Activated CD4-positive, alpha-beta T cell treated with anti-CD3 and anti-CD28 coated beads, Interleukin-2, amount 50 U/mL, for 16 hours (primary cell): ENCODE measurements around the gene MS4A1.
"Not testable (repeated sequence)": the region's sequence is repeated elsewhere in the genome, so short reads cannot be mapped to it uniquely, and the experiment has no call there.

Source experiments
- DNase-seq: peaks from one replicate; pipeline ENCODE4 v3.0.0-alpha.2; 2020

MS4A1 gene

DNA sequence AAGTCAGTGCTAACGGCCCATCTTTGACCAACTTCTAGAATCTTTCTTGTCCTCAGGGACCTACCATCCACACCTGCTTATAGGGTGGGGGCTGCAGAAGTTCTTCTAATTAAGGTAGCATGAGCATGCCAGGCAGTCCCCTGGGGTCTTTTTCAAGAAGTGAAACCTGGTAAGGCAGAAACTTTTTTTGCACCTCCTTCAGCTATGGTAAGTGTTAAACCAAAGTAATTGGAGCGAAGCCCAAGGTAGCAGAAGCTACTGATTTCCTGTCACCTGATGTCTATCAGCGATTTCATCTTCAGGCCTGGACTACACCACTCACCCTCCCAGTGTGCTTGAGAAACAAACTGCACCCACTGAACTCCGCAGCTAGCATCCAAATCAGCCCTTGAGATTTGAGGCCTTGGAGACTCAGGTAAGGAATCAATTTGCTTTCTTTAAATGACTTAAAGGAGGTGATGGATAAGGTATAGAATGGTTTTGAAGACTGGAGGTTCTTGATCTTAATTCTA, at the start of gene MS4A1:
Gene MS4A1 (plus strand): TSS at position 317 of the 512 bp plus-strand sequence. CDS start 6,528 bp downstream, outside the sequence.
- no peak for DNase-seq

DNA sequence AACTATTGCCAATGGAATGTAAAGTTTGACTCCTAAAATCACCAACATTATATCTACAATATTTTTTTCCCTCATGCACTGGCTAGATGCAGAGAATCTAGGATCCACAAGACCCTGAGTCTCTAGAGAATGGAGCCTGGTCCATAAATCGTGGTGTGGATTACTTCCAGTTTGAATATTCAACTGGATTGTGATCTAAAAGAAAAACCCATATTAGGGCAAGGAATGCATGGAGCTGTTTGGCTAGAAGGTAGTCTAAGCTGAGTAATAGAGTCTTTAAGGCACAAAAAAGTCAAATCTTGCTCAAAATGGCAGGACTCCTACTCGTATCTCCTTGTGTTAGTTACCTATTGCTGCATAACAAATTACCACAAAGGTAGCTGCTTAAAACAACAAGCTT, 35.6 kb upstream of the MS4A1 start:
- DNase-seq = no peak

GRCh38 chr11:60422609-60423008, 33.0 kb upstream of the MS4A1 start:
- no peak for DNase-seq

- no peak for DNase-seq
Observed at GRCh38 chr11:60428517-60428916, 27.1 kb upstream of the MS4A1 start.

DNA sequence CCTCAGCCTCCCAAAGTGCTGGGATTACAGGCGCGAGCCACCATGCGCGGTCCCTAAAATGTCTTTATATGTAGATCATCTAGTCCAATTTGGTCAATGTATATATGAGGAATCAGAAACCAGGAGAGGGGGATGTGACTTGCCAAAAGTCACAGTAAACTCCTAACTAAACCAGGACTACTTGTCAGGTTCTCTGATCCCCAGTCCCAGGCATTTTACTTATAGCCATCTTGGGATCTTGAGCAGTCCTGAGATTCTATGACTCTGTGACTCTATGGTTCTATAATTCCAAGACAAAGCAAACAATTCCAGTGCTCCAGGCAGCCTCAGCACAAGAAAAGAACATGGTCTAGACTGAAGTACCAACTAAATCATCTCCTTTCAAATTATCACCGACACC, 26.4 kb upstream of the MS4A1 start, which contains the start of gene MS4A5:
Gene MS4A5 (plus strand): TSS at position 301 of the 400 bp plus-strand sequence. CDS start 103 bp downstream, outside the sequence.
- no peak for DNase-seq

DNA sequence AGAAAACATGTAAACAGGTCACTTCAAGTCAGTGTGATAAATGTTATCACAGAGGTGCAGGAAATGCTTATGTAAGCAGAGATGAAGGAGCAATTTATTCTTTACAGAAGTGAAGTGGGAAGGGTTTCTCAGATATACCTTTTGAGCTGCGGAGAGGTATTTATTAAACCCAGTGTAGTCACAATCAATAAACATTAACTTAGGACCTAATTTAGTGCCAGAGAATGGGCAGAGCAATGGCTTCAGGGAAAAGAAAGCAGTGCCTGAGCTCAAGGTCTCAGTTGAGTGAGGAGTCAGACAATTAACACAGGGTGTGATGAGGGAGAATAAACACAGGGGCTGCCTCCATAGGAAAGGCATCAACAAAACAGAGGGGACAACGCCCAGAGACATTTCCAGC, 24.4 kb upstream of the MS4A1 start:
- no peak for DNase-seq

- no peak for DNase-seq
Observed at GRCh38 chr11:60433401-60433800, 22.2 kb upstream of the MS4A1 start.

- DNase-seq = no peak
Observed at GRCh38 chr11:60447070-60447469, 8.6 kb upstream of the MS4A1 start.

GRCh38 chr11:60447846-60448245, 7.8 kb upstream of the MS4A1 start:
- no peak for DNase-seq

DNA sequence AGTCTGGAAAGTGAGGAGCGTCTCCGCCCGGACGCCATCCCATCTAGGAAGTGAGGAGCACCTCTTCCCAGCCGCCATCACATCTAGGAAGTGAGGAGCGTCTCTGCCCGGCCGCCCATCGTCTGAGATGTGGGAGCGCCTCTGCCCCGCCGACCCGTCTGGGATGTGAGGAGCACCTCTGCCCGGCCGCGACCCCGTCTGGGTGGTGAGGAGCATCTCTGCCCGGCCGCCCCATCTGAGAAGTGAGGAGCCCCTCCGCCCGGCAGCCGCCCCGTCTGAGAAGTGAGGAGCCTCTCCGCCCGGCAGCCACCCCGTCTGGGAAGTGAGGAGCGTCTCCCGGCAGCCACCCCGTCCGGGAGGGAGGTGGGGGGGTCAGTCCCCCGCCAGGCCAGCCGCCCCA, 4.5 kb upstream of the MS4A1 start:
- DNase-seq = not testable (repeated sequence)

GRCh38 chr11:60454212-60454611, 1.4 kb upstream of the MS4A1 start:
- no peak for DNase-seq

- no peak for DNase-seq
Observed at GRCh38 chr11:60457576-60457975, 1.9 kb downstream of the MS4A1 start.

DNA sequence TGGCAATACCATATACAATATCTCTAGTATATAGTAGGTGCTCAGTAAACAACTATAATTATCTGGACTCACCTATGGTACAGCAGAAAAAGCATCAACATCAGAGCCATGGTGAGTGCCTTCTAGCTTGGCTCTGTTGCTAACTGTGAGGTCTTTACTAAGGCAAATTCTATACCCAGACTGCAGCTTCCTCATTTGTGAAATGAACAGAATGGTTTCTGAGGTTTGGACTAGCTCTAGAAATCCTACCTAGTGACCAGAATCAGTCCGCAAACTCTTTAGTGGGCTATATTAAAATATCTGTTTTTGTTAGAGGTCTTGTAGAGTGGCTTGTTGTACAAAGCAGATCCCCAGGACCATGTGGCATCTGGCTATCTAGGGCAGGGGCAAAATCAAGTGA, 3.7 kb downstream of the MS4A1 start:
- DNase-seq = no peak

GRCh38 chr11:60468829-60469228, 13.2 kb downstream of the MS4A1 start:
- no peak for DNase-seq

DNA sequence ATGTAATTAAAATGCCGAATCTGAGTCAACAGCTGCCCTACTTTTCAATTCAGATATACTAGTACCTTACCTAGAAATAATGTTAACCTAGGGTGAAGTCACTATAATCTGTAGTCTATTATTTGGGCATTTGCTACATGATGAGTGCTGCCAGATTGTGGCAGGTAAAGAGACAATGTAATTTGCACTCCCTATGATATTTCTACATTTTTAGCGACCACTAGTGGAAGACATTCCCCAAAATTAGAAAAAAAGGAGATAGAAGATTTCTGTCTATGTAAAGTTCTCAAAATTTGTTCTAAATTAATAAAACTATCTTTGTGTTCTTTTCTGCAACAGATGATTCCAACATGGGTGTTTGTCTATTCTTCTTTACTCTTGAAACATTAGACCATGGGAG, 14.1 kb downstream of the MS4A1 start:
- no peak for DNase-seq

DNA sequence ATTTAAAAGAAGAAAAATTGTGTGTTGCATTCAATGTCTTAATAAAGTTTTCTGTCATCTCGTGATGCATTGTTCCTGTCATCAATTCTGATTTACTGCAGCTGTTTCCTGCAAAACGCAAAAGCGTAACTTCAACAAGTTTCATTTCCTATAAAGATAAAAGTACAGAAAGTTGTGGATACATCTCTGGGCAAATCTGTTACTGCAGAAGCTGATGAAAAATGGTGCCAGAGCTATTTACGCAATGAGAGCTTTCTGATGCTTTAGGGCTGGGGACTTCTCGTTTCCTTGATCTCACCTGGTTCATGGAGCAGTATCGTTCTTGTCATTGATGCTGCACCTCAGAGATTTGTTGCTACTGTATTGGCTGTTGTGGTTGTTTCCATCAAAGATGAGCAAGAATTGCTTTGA, 21.4 kb downstream of the MS4A1 start:
- no peak for DNase-seq

DNA sequence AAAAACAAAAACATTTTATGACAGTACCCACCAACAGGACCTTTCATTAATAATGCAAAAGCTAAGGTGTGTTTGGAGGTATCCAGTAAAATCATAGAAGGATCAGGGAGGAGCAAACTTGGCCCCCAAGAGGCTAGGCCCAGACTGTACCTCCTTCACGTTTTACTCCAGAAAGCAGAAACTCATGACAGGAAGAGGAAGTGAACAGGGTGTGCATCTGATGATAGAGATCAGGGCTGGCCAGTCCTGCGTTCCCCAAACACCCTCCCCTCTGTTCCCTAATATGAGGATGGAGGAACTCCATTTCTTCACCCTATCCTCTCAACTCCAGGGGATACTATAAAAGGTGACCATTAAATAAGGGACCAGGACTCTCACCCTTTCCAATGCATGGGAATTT, 26.7 kb downstream of the MS4A1 start:
- no peak for DNase-seq

GRCh38 chr11:60485987-60486386, 30.3 kb downstream of the MS4A1 start:
- peak; percentile 10 for DNase-seq

DNA sequence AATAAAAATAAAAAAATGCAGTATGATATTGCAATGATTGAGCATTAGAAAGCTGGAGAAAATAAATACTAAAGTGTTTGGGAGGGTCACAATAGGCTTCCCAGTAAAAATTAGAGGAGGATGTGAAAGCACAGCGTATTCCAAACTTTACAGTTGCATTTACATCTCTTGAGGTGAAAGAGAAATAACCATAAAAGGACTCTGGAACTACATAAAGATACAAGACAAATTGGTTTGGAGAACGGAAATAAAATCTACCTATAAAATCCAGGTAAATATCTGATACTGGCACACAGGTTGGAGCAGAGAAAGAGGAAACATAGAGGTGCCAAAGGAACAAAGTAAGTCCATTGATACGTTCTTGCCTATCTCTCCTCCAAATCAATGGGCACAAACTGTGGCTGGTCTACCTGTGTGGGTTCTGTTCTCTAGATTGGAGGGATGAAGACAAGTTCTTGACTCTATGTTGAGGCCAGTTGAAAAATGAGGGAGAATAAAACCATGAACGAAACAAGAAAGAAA, 36.9 kb downstream of the MS4A1 start, which contains the start of gene MS4A12:
Gene MS4A12 (plus strand): TSS at position 291 of the 522 bp plus-strand sequence. CDS start 4,541 bp downstream, outside the sequence.
- no peak for DNase-seq

- no peak for DNase-seq
Observed at GRCh38 chr11:60493454-60493853, 37.8 kb downstream of the MS4A1 start.

DNA sequence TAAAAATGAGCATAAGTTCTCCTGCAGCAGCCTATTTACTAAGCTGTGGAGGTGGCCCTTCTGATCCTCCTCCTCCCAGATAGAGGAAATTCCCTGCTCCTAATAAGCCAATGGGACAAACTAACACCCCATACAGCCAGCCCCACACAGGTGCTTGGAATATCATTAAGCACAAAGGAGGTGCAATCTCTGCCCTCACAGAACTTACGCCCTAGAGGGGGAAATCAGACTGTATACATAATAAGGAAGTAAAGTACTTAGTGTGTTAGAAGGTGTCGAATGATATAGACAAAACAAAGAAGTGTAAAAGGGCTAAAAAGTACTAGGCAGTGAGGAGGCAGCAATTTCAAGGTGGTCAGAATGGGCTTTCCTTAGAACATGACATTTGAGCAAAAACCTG, 42.8 kb downstream of the MS4A1 start:
- DNase-seq = no peak

DNA sequence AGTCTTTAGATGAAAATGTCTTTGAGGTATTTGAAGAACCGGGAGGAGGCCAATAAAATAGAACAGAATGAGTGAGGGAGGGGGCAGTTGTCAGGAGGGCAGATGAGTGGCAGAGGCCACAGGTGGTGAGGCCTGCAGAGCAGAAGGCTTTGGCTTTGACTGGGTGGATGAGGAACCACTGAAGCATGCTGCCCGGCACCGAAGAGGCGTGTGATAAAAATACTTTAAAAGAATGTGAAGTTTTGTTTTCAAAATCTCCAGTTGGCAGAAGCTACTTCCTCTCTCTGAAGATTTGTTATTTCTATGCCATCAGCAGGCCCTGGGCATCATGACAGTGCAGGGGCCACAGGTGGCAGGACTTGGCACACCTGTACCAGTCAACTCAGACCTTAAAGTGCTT, 43.2 kb downstream of the MS4A1 start:
- DNase-seq = no peak

DNA sequence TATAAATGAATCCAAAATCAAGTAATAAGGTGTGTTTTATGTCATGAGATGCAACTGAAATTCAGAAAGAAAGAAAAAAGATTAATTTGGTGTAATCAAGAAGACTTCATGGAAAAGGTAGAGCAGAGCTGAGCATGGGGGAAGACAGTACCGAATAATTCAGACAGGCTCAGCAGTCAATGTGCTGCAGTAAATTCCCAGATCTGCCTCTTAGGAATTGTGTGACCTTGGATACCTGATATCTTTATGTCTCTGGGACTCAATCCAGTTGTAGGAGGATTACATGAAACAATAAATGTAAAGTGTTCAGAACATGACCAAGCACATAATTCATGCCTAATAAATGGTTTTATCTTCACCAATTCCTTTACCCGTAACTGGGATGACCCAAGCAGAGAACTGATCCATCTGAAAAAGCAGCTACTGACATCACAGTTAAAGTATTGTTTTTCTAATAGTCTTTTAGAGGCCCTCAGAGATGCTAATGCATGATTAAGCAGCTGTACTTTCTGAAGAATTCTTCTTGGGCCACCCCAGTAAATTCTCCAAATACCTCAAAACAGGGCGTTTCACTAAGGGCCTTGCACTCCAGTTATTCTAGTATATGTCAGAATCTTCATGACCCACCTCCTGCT, 44.7 kb downstream of the MS4A1 start:
- no peak for DNase-seq

- DNase-seq = no peak
Observed at GRCh38 chr11:60502221-60502775, 46.7 kb downstream of the MS4A1 start.
